ENCODE results near the gene PPP4R3A.
"Not testable (repeated sequence)": the region's sequence is repeated elsewhere in the genome, so short reads cannot be mapped to it uniquely, and the experiment has no call there.

The PPP4R3A gene

GRCh38 chr14:91409240-91409639 lies 100.9 kb downstream of the PPP4R3A start:
- DNase-seq (ENCODE audit: low read depth) = not testable (repeated sequence)

Data from stimulated activated CD4-positive, alpha-beta T cell treated with anti-CD3 and anti-CD28 coated beads, Interleukin-2, amount 100 ng/mL, for 4 hours (primary cell).